HG02678 (cell line): ENCODE measurements around the gene FGD2.
"Not testable (repeated sequence)": the region's sequence is repeated elsewhere in the genome, so short reads cannot be mapped to it uniquely, and the experiment has no call there.

Experiments used
- ATAC-seq: cut with Tn5 transposase; IDR thresholded peaks from one replicate; pipeline ENCODE4 v1.9.1; 2021; ENCODE audit warnings: mild to moderate bottlenecking, moderate library complexity; ENCODE audit not compliant: unreplicated experiment

FGD2 gene

DNA sequence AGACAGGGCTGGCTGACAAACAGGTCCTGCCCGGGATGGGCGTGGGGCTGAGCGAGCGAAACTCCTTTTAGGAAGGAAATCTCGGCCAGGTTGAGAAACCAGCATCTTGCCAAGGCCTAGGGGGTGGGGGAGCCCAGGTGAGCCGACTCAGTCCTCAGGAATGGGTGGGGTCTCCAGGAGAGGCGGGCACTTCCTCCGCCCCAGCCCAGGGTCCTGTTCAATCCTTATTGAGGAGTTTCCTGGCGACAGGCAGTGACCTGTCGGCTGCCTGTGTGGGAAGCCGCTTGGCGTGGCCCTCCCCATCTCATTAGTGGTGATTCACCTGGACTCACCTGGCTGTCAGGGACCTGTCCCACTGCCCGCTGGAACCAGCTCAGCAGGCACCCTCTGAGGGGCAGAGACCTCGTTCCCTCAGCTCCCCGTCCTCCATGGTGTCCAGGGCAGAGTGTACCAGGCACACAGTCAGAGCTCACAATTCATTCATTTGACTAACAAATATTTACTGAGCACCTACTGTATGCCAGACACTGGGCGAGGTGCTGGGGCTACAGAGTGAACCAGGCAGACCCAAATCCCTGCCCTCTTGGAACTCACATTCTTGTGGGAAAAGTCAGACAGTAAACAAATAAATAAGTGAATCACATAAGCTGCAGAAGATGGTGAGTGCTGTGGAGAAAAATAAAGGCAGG, 51.1 kb downstream of the FGD2 start:
- ATAC-seq: no peak

GRCh38 chr6:37057128-37057471, 51.6 kb downstream of the FGD2 start:
- no peak for ATAC-seq

DNA sequence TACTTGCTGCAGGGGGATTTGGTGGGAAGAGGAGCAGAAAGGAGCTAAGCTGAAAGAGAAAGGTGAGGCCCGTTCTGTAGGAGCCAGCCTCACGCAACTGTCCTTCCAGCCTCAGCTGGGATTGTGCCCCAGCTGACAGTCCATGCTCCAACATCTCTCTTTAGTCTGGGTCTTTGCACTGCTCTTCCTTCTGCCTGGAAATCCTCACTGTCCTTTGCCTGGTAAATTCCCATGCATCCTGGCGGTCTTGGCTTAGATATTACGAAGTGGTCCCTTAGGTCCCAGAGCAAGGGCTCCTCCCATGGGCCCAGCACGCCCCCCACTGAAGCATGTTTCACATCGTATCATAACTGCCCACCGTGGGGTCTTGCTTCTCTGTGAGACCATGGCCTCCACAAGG, 52.2 kb downstream of the FGD2 start:
- no peak for ATAC-seq

DNA sequence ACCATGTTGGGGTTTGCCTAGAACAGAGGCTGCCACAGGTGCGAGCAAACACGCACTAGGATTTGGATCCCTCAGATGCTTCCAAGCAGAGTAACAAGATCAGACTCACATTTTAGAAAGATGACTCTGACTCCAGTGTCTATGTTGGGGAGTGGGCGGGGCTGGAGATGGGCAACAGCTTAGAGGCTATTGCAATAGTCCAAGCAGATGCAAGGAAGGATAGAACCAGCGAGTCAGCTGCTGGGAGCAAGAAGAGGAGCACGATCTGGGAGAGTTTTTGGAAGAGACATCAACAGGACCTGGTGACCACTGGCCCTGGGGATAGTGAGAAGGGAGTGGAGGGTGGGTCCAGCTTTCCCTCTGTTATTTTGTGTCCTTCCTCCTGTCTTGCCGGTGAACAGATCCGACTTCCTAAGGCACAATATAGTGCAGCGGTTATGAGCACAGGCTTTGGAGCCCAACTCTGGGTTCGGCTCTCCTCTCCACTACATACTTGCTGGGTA, 52.7 kb downstream of the FGD2 start:
- no peak for ATAC-seq

GRCh38 chr6:37058984-37059343, 53.5 kb downstream of the FGD2 start:
- ATAC-seq: not testable (repeated sequence)

DNA sequence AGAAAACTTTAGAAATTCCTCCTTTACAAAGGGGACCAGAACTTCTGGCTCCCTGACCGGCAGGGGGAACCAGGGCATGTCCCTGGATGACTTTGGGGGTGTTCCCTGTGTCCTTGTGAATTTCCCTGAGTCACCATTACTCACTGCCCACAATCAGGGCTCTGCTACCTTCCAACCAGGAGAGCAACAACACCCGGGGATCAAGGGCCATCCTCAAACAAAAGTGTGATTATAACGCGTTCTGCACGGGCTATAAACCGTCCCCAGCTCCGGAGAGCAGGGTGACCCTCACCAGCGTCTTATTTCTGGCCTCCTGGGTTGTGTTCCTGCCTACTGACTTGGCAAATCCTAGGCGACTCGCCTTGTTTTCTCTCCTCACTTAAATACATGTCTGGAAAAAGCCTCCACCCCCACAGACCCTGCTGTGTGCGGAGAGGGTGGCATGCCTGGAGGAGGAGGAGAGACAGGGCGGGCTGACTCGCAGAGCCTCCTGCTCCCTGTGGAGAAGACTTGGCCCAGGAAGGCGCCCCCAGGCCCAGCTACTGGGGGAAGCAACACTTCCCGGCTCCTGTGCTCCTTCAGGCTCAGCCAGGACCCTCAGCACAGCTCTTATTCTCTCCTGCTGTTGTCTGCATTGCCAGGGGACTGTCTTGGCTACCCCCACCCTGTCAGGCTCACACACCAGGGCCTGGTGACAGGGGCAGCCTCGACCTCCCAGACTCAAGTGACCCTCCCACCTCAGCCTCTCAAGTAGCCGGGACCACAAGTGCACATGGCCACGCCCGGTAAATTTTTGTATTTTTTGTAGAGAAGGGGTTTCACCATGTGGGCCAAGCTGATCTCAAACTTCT, 54.1 kb downstream of the FGD2 start:
- no peak for ATAC-seq

DNA sequence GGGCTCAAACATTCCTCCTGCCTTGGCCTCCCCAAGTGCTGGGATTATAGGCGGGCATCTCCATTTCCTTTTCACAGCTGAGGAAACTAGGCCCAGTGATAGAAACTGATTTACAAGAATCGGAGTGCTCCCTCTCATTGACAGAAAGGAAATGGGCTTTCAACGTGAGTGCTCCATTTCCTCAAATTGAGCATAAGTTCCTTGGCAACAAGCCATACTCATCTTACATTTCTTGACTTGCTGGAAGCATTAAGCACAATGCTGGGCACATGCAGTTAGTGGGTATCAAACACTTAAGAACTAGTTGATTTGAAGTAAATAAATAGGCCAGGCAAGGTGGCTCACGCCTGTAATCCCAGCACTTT, 54.7 kb downstream of the FGD2 start:
- no peak for ATAC-seq

- no peak for ATAC-seq
Observed at GRCh38 chr6:37061157-37061804, 55.8 kb downstream of the FGD2 start.

GRCh38 chr6:37062424-37062823, 57.0 kb downstream of the FGD2 start:
- no peak for ATAC-seq

DNA sequence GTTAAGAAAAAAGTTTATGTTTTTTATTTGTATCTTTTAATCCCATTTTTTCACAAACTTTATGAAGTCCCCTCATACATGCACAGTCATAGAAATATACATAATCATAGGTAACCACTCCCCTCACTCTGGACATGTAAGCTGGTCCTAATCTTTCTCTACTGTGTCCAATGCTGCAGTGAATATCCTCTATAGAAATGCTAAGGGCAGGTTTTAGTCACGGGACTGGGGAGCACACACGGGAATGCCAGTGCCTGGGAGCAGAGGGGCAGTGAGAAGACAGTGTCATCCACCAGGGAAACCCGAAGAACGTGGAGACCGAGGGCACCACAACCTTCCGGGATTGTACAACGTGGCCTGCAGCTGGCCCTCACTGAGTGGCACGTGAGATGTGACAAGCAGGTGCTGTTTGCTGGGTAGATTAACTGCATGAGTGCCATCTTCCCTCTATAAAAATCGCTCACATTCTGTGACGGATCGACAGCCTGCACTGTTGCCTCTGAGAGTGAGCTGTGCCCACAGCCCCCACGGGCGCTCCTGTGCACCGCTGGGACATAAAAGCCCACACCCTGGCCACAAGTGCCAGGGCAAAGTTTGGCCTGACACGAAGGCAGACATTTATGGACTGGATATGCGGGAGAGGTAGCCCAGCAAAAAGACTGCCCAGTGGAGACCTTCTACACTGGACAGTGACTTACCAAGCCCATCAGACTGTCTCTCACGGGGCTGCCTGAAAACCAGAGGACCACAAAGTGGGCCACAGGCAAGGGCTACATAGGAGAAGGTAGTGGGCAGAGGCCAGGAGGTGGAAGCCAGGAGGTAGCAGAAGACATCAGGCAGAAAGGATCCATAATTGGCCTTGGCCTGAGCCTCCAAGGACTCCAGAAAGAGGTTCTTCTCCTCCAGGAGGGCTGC, 63.2 kb downstream of the FGD2 start:
- ATAC-seq: no peak

GRCh38 chr6:37069639-37070038, 64.2 kb downstream of the FGD2 start:
- no peak for ATAC-seq

GRCh38 chr6:37072526-37072925, 67.1 kb downstream of the FGD2 start:
- no peak for ATAC-seq

DNA sequence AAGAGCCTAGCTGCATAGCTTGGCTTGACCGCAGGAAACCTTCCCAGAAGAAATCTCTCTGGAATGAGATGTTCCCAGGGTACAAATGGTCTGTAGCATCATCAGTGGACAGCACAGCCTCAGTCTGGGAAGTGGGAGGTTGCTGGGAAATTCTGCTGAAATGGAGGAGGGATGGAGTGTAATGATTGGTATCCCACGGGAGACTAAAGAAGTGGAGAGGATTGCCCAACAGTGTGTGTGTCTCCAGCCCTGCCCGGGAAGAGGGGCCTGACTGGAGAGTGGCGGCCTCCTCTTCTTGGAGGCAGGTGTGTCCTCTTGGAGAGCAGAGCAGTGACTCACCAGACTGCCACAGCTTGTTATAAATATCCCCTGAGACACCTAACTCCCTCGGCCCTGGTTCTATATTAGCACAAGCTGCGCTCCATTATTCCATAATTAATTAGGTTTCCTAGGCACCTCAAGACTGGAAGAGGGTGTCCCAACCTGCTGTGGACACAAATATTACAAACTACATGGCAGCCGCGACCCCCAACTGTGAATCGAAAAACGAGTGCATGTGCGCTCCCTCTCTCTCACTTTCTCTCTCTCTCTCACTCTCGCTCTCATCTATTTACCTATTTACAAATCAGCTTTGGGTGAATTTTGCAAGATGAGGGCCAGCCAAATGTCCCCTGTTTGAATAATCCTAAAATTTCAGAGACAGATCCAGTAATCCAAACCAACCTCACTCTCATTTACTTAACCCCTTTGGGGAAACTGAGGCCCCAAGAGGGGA, 68.8 kb downstream of the FGD2 start:
- ATAC-seq: no peak

GRCh38 chr6:37077191-37077904, 71.9 kb downstream of the FGD2 start:
- ATAC-seq: no peak

DNA sequence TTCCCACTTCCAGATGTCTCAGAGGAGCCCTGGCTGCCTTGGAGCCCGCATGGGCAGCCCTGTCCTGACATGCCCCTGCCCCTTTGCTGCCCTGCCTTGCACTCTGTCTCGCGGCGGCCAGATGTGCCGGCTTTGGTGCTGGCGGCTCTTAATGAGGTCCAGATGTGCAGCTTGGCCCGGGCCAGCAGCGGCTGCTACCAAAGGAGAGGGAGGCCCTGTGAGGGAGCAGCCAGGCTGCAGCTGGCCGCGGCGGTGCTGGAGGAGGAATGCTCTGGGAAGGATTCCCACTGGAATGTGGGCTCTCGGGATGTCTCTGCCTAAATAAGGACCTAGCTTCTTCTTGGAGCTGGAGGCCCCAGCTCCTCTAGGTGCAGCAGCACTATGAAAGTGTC, 72.4 kb downstream of the FGD2 start:
- no peak for ATAC-seq
